Measurements from ENCODE around the gene TYK2.

Gene TYK2

DNA sequence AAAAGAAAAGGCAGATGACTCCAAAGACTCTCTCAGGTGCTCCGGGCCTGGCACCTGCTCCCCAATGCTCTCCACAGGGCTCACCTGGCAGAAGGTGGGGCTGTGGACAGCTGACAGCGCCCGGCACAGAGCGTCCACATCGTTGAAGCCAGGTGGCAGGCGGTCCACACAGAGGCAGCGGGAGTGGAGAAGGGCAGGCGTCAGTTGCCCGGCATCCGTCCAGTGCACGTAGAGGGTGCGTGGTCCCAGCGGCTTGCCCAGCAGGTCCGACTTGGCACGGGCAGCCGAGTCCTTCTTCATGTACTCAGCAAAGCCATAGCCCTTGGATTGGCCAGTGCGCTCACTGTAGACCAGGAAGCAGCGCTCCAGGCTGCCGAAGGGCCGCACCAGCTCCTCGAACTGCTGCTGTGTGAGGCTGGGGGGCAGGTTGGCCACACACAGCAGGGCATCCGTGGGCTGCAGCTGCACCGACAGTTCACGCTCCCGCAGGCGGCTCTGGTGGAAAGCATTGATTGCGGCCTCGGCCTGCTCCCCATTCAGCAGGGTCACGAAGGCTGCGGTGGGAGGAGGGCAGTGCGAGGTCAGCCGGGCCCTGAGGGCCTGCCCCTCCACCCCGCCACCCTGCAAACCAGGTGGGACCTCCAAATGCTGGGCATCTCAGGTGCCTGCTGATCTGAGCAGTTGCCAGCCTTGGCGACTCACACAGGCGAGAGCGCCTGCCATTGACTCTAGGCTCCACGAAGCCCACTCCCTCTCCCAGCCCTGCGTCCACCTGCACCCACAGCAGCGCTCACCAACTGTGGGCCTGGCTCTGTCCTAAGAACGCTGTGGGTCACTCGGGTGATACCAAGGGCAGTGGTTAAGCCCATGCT, 51.6 kb downstream of the TYK2 start:
- TF ChIP-seq TAF1 (IDR thresholded peaks at IDR 0.05; ENCODE audit: low read depth, low read length) (no peak), POLR2A (IDR thresholded peaks at IDR 0.05; ENCODE audit: low read depth, low read length) (no peak), POLR2AphosphoS5 (IDR thresholded peaks at IDR 0.05; ENCODE audit: low read depth, low read length) (no peak), SPI1 (IDR thresholded peaks at IDR 0.05; ENCODE audit: low read depth, low read length) (no peak), PAX5 (IDR thresholded peaks at IDR 0.05; ENCODE audit: insufficient read depth, low read length, severe bottlenecking) (no peak), POU2F2 (IDR thresholded peaks at IDR 0.05; ENCODE audit: low read depth, low read length) (no peak)
- DNase-seq (ENCODE audit: insufficient read length, low spot score) (no peak), FAIRE-seq (no peak)

DNA sequence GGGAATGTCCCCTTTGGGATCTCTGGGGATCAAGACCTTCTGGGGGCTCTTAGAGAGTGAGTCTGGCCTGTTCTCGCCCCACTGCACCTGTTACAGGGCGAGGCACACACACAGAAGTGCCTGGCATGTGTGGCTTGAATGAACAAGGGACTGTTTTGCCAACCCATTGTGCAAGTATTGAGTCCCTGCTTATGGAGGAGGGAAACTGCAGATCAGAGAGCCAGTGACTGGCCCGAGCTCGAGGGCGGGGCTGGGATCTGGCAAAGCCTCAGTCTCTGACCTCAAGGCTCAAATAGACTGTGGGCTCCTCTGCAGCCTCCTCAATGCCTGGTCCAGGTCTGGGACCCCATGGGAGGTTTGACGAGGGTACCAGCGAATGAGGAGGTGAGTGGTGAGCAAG, 52.6 kb downstream of the TYK2 start:
- no peak for TF ChIP-seq POU2F2 (IDR thresholded peaks at IDR 0.05; ENCODE audit: low read depth, low read length)
- no peak for TF ChIP-seq POLR2A (IDR thresholded peaks at IDR 0.05; ENCODE audit: low read depth, low read length)
- TF ChIP-seq PAX5 (IDR thresholded peaks at IDR 0.05; ENCODE audit: insufficient read depth, low read length, severe bottlenecking), result no peak
- no peak for TF ChIP-seq SPI1 (IDR thresholded peaks at IDR 0.05; ENCODE audit: low read depth, low read length)
- no peak for FAIRE-seq
- no peak for DNase-seq (ENCODE audit: insufficient read length, low spot score)

DNA sequence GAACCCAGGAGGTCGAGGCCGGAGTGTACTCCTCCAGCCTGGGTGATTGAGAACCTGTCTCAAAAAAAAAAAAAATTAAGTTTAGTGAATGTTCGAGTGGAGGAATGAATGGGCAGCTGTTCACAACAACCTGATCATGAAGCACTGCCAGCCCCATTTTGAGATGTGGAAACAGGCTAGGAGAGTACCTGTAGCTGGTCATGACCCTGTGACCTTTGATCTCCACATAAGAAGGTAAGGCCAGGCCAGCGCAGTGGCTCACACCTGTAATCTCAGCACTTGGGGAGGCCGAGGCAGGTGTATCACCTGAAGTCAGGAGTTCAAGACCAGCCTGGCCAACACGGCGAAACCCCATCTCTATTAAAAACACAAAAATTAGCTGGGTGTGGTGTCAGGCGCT, 54.6 kb downstream of the TYK2 start:
- FAIRE-seq, result no peak
- TF ChIP-seq POLR2AphosphoS5 (IDR thresholded peaks at IDR 0.05; ENCODE audit: low read depth, low read length) (no peak), POU2F2 (IDR thresholded peaks at IDR 0.05; ENCODE audit: low read depth, low read length) (no peak), PAX5 (IDR thresholded peaks at IDR 0.05; ENCODE audit: insufficient read depth, low read length, severe bottlenecking) (no peak), POLR2A (IDR thresholded peaks at IDR 0.05; ENCODE audit: low read depth, low read length) (no peak), TAF1 (IDR thresholded peaks at IDR 0.05; ENCODE audit: low read depth, low read length) (no peak), SPI1 (IDR thresholded peaks at IDR 0.05; ENCODE audit: low read depth, low read length) (no peak)
- no peak for DNase-seq (ENCODE audit: insufficient read length, low spot score)

DNA sequence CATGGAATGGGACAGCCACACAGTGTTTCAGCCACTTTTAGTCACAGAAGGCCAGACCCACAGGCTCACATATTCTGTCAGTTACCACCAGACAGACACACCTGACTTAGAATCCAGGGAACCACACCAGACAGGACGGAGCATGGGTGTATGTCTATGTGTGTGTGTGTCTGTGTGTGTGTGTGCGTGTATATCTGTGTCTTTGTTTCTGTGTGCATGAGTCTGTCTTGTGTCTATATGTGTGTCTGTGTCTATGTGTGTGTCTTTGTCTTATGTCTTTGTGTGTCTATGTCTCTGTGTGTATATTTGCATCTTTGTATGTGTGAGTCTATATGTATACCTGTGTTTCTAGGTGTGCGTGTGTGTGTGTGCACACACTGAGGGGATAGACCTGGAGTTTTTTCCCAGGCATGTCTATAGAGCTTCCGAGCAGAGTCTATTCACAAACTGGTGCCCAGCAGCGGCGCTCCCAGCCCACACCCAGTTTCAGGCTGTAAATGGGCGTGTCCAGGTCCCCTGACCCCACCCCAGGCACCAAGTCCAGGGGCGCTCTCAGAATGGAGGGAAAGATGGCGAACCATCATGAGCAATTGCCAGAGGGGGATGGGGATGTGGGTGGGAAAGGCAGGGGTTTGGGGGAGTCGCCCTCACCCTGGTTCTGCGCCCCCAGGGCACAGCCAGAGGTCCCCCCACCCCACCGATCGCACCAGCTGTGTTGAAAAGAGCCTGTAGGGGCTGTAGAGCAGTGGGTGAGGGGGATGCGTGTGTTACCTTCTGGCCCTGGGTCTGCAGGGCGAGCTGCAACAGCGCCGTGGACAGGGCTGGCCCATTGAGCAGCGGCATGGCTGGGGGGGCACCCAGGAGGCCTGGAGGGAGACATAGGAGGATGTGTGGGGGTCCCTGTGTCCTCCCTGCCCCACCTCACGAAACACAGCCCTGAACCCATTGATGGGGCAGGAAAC, 58.2 kb downstream of the TYK2 start:
- DNase-seq (ENCODE audit: insufficient read length, low spot score) (no peak), FAIRE-seq (peak; percentile 66)
- TF ChIP-seq POLR2A (IDR thresholded peaks at IDR 0.05; ENCODE audit: low read depth, low read length) (peak; percentile 65), POLR2AphosphoS5 (IDR thresholded peaks at IDR 0.05; ENCODE audit: low read depth, low read length) (peak; percentile 51; the same call in 1 of the 2 replicates), TAF1 (IDR thresholded peaks at IDR 0.05; ENCODE audit: low read depth, low read length) (no peak)

DNA sequence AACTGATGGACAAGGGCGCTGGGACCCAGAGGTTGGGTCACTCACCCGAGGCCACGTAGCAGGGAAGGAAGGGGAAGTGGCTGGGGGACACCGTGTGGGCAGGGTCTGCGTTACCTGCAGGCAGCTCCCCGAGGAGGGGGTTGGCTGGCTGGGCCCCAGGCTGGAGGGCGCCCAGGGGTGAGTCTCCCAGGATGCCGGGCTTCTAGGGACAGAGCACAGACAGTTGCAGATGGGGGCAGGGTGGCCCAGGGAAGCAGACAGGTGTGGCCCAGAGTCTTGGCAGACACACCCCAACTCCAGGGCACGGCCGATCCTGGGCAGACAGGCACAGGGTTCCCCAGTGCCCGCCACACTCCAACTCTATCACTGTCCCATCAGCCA, 59.0 kb downstream of the TYK2 start:
- FAIRE-seq (no peak), DNase-seq (ENCODE audit: insufficient read length, low spot score) (no peak)
- TF ChIP-seq PAX5 (IDR thresholded peaks at IDR 0.05; ENCODE audit: insufficient read depth, low read length, severe bottlenecking) (no peak), POU2F2 (IDR thresholded peaks at IDR 0.05; ENCODE audit: low read depth, low read length) (no peak), SPI1 (IDR thresholded peaks at IDR 0.05; ENCODE audit: low read depth, low read length) (no peak), TAF1 (IDR thresholded peaks at IDR 0.05; ENCODE audit: low read depth, low read length) (no peak), POLR2AphosphoS5 (IDR thresholded peaks at IDR 0.05; ENCODE audit: low read depth, low read length) (no peak; the same call in 1 of the 2 replicates), POLR2A (IDR thresholded peaks at IDR 0.05; ENCODE audit: low read depth, low read length) (no peak)

DNA sequence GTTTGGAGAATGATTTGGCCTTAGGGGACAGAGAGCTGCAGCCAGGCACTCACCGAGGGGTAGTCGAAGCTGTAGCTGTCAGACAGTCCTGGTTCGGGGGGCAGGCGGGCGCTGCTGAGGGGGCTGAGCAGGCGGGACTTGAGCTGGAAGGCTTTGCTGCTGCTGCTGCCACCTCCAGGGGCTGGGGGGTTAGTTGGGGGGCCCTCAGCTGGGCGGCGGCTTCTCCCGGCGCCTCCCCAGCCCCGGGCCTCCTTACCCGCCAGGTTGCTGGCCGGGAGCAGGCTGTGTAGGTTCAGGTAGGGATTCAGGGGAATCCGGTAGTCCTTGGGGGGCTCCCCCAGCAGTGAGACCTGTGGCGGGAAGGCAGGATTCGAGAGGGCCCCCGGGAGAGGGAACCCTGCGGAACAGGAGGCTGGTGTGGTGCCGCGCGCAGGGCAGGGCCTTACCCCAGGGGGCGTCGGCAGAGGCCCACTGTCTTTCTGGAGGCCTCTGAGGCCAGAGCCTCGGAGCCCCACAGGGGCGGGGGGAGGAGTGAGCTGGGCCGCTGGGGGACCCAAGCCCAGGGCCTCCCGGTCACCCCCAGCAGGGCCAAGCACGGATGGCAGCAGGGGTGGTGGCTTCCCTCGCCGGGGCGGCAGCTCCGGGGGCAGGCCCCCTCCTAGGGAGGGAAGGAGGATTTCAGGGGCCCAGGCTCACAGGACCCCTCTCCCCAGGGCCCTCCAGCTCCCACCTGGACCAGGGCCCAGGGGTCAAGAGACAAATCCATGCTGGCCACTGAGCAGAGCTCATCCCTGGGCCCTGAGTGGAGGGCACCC, 59.6 kb downstream of the TYK2 start:
- FAIRE-seq (no peak), DNase-seq (ENCODE audit: insufficient read length, low spot score) (no peak)
- TF ChIP-seq POU2F2 (IDR thresholded peaks at IDR 0.05; ENCODE audit: low read depth, low read length), result no peak

DNA sequence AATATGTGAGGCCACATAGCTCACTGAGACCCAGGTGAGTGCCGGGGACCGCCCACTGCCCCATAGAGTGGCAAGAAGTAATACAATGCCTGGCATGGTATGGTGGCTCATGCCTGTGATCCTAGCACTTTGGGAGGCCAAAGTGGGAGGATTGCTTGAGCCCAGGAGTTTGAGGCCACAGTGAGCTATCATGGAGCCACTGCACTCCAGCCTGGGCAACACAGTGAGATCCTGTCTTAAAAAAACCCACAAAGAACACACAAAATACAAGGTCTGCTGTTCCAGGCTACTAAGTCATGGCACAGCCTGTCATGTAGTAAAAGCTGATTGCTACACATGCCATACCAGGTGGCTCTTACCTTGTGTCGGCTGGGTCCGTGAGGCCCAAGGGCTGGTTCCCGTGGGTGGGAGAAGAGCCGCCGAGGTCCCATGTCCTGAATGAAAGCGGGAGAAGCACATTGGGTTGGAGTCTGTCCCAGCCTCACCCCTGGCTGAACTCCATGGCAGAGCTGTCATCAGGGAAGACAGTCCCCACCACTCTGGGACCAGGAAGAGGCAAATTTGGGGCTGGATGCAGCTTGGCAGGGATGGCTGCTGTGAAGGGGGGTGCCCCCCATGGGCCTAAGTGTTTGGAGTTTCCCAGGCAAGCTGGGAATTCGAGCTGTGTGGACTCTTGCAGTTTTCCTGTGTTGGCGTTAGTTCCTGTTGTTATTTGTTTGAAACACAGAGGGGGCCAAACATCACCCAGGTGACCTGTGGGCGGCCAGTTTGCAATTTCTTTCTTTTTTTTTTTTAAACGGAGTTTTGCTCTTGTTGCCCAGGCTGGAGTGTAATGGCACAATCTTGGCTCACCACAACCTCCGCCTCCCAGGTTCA, 61.3 kb downstream of the TYK2 start:
- DNase-seq (ENCODE audit: insufficient read length, low spot score), result no peak
- no peak for FAIRE-seq

DNA sequence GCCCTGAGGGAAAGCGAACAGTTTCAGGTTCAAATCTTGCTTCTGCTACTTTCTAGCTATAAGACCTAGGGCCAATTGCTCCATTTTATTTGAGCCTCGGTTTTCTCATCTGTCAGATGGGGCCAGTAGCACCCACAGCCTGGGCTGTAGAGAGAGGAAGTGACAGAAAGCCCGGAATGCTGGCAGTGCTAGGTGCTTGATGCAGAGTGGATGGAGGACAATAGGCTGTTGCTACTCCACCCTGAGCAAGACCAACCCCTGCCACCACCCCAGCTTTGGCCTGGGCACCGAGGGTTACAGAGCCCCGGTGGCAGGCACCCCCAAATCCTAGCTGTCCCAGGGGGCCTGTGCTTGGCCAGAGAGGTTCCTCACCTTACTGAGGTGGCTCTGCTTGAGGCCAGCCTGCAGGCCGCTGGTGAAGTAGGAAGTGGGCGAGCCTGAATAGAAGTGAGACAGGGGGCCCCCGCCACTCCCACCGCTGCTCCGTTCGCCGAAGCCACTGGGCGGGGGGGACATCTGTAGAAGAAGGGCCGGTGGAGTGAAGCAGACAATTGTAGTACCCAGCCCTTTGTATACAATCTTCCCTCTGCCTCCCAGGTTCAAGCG, 62.4 kb downstream of the TYK2 start:
- FAIRE-seq, result no peak
- TF ChIP-seq TAF1 (IDR thresholded peaks at IDR 0.05; ENCODE audit: low read depth, low read length) (no peak), SPI1 (IDR thresholded peaks at IDR 0.05; ENCODE audit: low read depth, low read length) (no peak), POLR2A (IDR thresholded peaks at IDR 0.05; ENCODE audit: low read depth, low read length) (no peak), POLR2AphosphoS5 (IDR thresholded peaks at IDR 0.05; ENCODE audit: low read depth, low read length) (no peak), PAX5 (IDR thresholded peaks at IDR 0.05; ENCODE audit: insufficient read depth, low read length, severe bottlenecking) (no peak)

More for the DNA sequence above, 61.3 kb downstream of the TYK2 start:
- TF ChIP-seq TAF1 (IDR thresholded peaks at IDR 0.05; ENCODE audit: low read depth, low read length), result no peak
- peak; percentile 28; the same call in 1 of the 2 replicates for TF ChIP-seq POLR2A (IDR thresholded peaks at IDR 0.05; ENCODE audit: low read depth, low read length)

More for the DNA sequence above, 62.4 kb downstream of the TYK2 start:
- no peak for DNase-seq (ENCODE audit: insufficient read length, low spot score)

All from GM12891 (cell line).